Measurements from ENCODE around the gene NDE1.

Gene NDE1

DNA sequence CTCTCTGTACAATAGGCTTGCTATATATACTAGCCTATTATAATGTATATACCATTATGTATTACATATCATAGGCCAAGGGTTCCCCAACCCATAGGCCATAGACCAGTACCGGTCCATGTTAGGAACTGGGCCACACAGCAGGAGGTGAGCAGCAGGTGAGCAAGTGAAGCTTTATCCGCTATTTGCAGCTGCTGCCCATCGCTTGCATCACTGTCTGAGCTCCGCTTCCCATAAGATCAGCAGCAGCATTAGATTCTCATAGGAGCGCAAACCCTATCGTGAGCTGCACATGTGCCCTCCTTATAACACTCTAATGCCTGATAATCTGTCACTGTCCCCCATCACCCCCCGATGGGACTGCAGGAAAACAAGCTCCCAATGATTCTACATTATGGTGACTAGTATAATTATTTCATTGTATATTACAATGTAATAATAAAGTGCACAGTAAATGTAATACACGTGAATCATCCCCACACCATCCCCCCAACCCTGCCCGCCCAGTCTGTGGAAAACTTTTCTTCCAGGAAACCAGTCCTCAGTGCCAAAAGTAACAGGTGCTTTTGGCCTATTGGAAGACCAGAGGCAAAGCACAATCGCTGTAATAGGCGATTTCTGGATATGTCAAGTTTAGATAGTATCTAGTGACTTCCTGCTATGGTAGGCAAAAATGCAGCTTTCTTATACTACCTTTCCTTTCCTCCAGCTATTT lies 122.7 kb downstream of the NDE1 start:
- DNase-seq, result no peak

DNA sequence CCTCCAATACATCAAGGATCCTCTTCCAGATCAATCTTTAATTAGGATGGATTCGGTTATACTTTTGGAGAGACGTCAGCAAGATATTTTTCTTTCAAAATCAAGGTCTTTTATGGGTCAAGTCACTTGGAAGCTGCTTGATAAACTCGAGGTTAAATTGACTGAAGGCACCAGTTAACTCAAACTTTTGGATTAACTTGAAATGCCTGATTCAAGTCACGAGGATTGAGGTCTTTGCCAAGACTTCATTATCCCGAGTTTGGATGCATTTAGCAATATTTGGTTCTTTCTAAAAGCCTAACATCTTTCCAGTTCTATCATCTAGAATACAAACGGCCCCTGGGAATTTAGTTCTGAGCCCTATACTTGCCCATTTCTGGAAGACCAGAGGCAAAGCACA lies 123.9 kb downstream of the NDE1 start:
- DNase-seq, result no peak

DNA sequence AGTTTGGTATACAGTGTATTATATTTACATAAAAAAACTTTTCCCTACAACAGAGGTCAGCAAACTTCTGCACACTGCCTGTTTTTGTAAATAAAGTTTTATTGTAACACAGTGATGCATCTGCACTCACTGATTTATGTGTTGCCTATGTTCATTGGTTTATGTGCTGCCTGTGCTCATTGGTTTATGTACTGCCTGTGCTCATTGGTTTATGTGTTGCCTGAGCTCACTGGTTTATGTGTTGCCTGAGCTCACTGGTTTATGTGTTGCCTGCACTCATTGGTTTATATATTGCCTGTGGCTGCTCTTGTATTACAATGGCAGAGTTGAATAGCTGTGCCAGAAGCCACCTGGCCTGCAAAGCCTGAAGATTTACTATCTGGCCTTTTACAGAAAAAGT lies 125.2 kb downstream of the NDE1 start:
- DNase-seq, result no peak

DNA sequence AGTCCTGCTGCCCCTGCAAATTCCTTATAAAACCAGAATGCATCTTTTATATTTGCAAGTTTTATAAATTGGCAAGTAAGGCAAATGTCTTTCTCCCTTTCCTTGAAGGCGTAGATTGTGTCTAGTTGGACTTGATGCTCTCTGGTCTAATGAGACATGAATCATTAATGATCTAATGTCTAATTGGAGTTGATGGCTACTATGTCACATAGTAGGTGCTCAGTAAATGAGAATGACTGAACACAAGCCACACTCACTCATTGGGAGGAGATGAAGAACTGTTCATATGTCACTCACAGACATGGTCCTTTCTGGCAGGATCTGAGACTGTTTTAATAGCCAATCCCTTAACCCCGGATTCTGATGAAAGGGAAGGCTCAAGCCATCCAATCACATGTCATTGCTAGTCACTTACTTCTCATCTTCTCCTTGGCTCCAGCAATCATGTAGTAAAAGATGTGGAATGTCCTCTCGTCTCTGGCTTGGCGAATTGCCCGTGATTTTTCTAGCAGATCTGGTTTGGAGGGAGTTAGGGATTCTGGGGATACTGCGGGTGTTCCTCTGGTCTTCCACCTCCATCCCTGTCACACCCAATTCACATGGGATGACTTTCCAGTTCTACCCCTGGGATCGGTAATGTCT lies 125.7 kb downstream of the NDE1 start:
- no peak for DNase-seq
